K562 treated with DMSO at 1 percent for 48 hours (cell line): ENCODE measurements around the gene DYNC1I1. TPM values are rescaled to one million over a fixed set of nuclear protein-coding genes. Genes with fewer than 3 reads are reported as not detected.

Experiments used
- total RNA-seq: library from RNA; unstranded; fragments of 300-600 nt; gene quantifications from 2 replicates; pipeline ENCODE4 v1.2.3, GENCODE V29; 2022; ENCODE audit warnings: low replicate concordance; ENCODE audit errors: extremely low read depth

Gene DYNC1I1
- total RNA-seq = not detected in 2 replicates

GRCh38 chr7:95772298-95772770 is at the start of gene DYNC1I1:
Gene DYNC1I1, plus strand, starts transcription at chr7:95772554. Its CDS starts 32,176 bp downstream, at chr7:95804730.

Other genes with a start within 250 kb of the DYNC1I1 start
- gene PDK4, start 176.0 kb upstream of the DYNC1I1 start, total RNA-seq = not detected in 2 replicates